CD4-positive, alpha-beta memory T cell (primary cell): ENCODE results near the gene CPNE2. TPM values are rescaled to one million over a fixed set of nuclear protein-coding genes. Genes with fewer than 3 reads are reported as not detected.
"Not testable (repeated sequence)": the region's sequence is repeated elsewhere in the genome, so short reads cannot be mapped to it uniquely, and the experiment has no call there.

Source experiments
- CTCF ChIA-PET: fragments of 350-600 bp; sonication (Branson Sonifier 250); formaldehyde crosslinking; loops from one replicate; lab custom pipeline; 2021; ENCODE audit warnings: inconsistent platforms; ENCODE audit not compliant: partially characterized antibody; lab: Charles Lee
- POLR2A ChIA-PET: fragments of 350-600 bp; sonication (Branson Sonifier 250); formaldehyde crosslinking; loops from one replicate; lab custom pipeline; 2021; ENCODE audit not compliant: partially characterized antibody; lab: Charles Lee
- DNase-seq, 5 donors: peaks; one replicate each; pipeline versions ENCODE4 v3.0.0 to v3.0.0-alpha.2; 2020 to 2022; ENCODE audit warnings: mixed read lengths in 1 of 5
- H3K27ac ChIP-seq: one replicate; pipeline ENCODE4 v1.7.0; 2013; ENCODE audit warnings: low read depth, low read length
- H3K27me3 ChIP-seq: 2 replicates; pipeline ENCODE4 v1.7.0; 2013; ENCODE audit warnings: mild to moderate bottlenecking, low read length, moderate library complexity; ENCODE audit not compliant: insufficient read depth
- H3K36me3 ChIP-seq: 2 replicates; pipeline ENCODE4 v1.7.0; 2013; ENCODE audit warnings: mild to moderate bottlenecking, low read length, moderate library complexity; ENCODE audit not compliant: insufficient read depth
- H3K4me1 ChIP-seq: 2 replicates; pipeline ENCODE4 v1.7.0; 2013; ENCODE audit warnings: mild to moderate bottlenecking, low read length, moderate library complexity; ENCODE audit not compliant: insufficient read depth
- H3K4me3 ChIP-seq, 2 donors: one replicate each; pipeline ENCODE4 v1.7.0; 2013; ENCODE audit warnings: low read length in 2 of 2, mild to moderate bottlenecking in 1 of 2
- H3K9me3 ChIP-seq, 2 donors: one replicate each; pipeline ENCODE4 v1.7.0; 2013; ENCODE audit warnings: low read length in 2 of 2, control low read depth in 1 of 2; ENCODE audit not compliant: control insufficient read depth in 1 of 2
- H3K27ac Mint-ChIP-seq, 7 donors: one replicate each; pipeline ENCODE4 v1.8.0; 2020 to 2021; ENCODE audit warnings: mixed read lengths in 7 of 7, mild to moderate bottlenecking in 6 of 7, inconsistent platforms in 3 of 7, moderate library complexity in 3 of 7
- H3K27me3 Mint-ChIP-seq, 2 donors: one replicate each; pipeline ENCODE4 v1.8.0; 2020 to 2021; ENCODE audit warnings: mixed read lengths in 2 of 2
- H3K36me3 Mint-ChIP-seq, 2 donors: one replicate each; pipeline ENCODE4 v1.8.0; 2020 to 2021; ENCODE audit warnings: mixed read lengths in 2 of 2, inconsistent platforms in 1 of 2, mild to moderate bottlenecking in 1 of 2
- H3K4me1 Mint-ChIP-seq, 4 donors: one replicate each; pipeline ENCODE4 v1.8.0; 2020 to 2021; ENCODE audit warnings: mixed read lengths in 4 of 4, mild to moderate bottlenecking in 1 of 4
- H3K4me3 Mint-ChIP-seq, 8 donors: one replicate each; pipeline ENCODE4 v1.8.0; 2020 to 2021; ENCODE audit warnings: mixed read lengths in 8 of 8, mild to moderate bottlenecking in 7 of 8, moderate library complexity in 6 of 8, inconsistent platforms in 3 of 8
- H3K9me3 Mint-ChIP-seq, 8 donors: one replicate each; pipeline ENCODE4 v1.8.0; 2020 to 2021; ENCODE audit warnings: mixed read lengths in 8 of 8, mild to moderate bottlenecking in 5 of 8, inconsistent platforms in 3 of 8, moderate library complexity in 1 of 8
- intact Hi-C: fragments of 100-400 bp; cut with micrococcal nuclease; formaldehyde crosslinking; loops from one replicate; pipeline ENCODE4 v1.15.1; 2023
- polyA plus RNA-seq, 2 donors: library from polyadenylated mRNA; unstranded; fragments of 300-500 nt; fragmentation: Illumina TruSeq; gene quantifications; one replicate each; pipeline ENCODE4 v1.2.3, GENCODE V29; 2021
- total RNA-seq, 2 experiments: library from RNA; stranded (reverse); gene quantifications; one replicate each; pipeline ENCODE4 v1.2.3, GENCODE V29; 2021

The CPNE2 gene
- total and polyA plus RNA-seq, 4 experiments from 2014 or later: 3.8 to 6.8 (median 5.4) TPM

GRCh38 chr16:57186872-57187854 lies 94.8 kb downstream of the CPNE2 start:
- DNase-seq: peak; percentile 7 to 48 (median 20)
- ChIA-PET CTCF (interaction anchor here (1.1 kb wide), 2 partner anchors 58 to 223 kb away, joined by 3 read pairs; partner anchors contain the start of gene ARL2BP), POLR2A (interaction anchor here (1.0 to 2.4 kb wide), 5 partner anchors 16 to 198 kb away, joined by 3 to 6 read pairs (median 4); partner anchors contain the start of genes CPNE2 and NLRC5)
- Histone ChIP-seq H3K36me3 (no peaks in the 10 kb centered on the region), H3K4me3 (peak overlapping the region; percentile 88), H3K4me1 (peaks cover 42% of the 10 kb centered on the region), H3K27ac (peak overlapping the region; percentile 87), H3K27me3 (no peaks in the 10 kb centered on the region), H3K9me3 (no peaks in the 10 kb centered on the region)
- intact Hi-C loops: loop anchor here (1.0 to 10.0 kb wide), 6 partner anchors 58 to 258 kb away; partner anchors contain the start of genes ARL2BP, CIAPIN1, COQ9 and HERPUD1
- Mint-ChIP-seq H3K27me3 (no peaks in the 10 kb centered on the region), H3K9me3 (no peaks in the 10 kb centered on the region), H3K4me3 (peak overlapping the region; percentile 97 to 99 (median 99)), H3K4me1 (peaks cover 38 to 61% (median 49%) of the 10 kb centered on the region in 4 donors), H3K36me3 (peaks cover 0 to 27% of the 10 kb centered on the region in 2 donors), H3K27ac (peak overlapping the region; percentile 95 to 99 (median 97))

- DNase-seq, H3K9me3 ChIP-seq, H3K27me3 Mint-ChIP-seq, CTCF ChIA-PET, H3K9me3 Mint-ChIP-seq, H3K27me3 ChIP-seq, H3K36me3 ChIP-seq: not testable (repeated sequence)
- H3K4me1 ChIP-seq: peaks cover 42% of the 10 kb centered on the region
- intact Hi-C loops: loop anchor here (5.0 to 10.0 kb wide), 3 partner anchors 106 to 257 kb away; partner anchors contain the start of genes CIAPIN1 and COQ9
- H3K27ac Mint-ChIP-seq: peak overlapping the region in 6 of 7 donors; percentile 53 to 99 (median 93)
- peaks cover 37 to 62% (median 51%) of the 10 kb centered on the region in 4 donors for H3K4me1 Mint-ChIP-seq
- H3K4me3 Mint-ChIP-seq: peak overlapping the region; percentile 97 to 99 (median 99)
- H3K27ac ChIP-seq: peak overlapping the region; percentile 87
- H3K4me3 ChIP-seq: peak overlapping the region; percentile 88
- H3K36me3 Mint-ChIP-seq: peaks cover 0 to 27% of the 10 kb centered on the region in 2 donors
- POLR2A ChIA-PET: interaction anchor here (1.5 to 2.4 kb wide), 2 partner anchors 95 to 199 kb away, joined by 5 to 6 read pairs; partner anchors contain the start of genes CPNE2 and NLRC5
Observed at GRCh38 chr16:57187902-57188710, 95.7 kb downstream of the CPNE2 start.

DNA sequence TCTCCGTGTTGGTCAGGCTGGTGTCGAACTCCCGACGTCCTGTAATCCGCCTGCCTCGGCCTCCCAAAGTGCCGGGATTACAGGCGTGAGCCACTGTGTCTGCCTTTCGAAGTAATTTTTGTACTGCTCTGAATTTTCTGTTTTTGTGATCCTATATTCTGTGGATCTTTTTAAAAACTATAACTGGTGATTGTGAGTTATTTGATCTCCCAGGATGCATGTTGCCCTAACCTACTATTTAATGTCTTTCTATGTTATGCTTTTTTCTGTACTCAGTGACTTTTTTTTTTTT lies 96.3 kb downstream of the CPNE2 start:
- Histone ChIP-seq H3K27me3 (no peaks in the 10 kb centered on the region), H3K4me3 (no peak overlapping the region), H3K4me1 (peaks cover 39% of the 10 kb centered on the region), H3K27ac (no peak overlapping the region), H3K36me3 (no peaks in the 10 kb centered on the region), H3K9me3 (no peaks in the 10 kb centered on the region)
- peaks cover 0 to 27% of the 10 kb centered on the region in 2 donors for H3K36me3 Mint-ChIP-seq
- intact Hi-C loops: loop anchor here (5.0 to 10.0 kb wide), 3 partner anchors 106 to 256 kb away; partner anchors contain the start of genes CIAPIN1 and COQ9
- CTCF ChIA-PET: no interaction called here
- peak overlapping the region in 5 of 8 donors; percentile 33 to 59 (median 45) for H3K4me3 Mint-ChIP-seq
- DNase-seq: no peak
- peaks cover 38 to 67% (median 52%) of the 10 kb centered on the region in 4 donors for H3K4me1 Mint-ChIP-seq
- peak overlapping the region in 2 of 7 donors; percentile 56 to 57 for H3K27ac Mint-ChIP-seq
- H3K27me3 Mint-ChIP-seq: no peaks in the 10 kb centered on the region
- no peaks in the 10 kb centered on the region for H3K9me3 Mint-ChIP-seq
- POLR2A ChIA-PET: no interaction called here

- peaks cover 36 to 68% (median 50%) of the 10 kb centered on the region in 4 donors for H3K4me1 Mint-ChIP-seq
- H3K27ac Mint-ChIP-seq: peak overlapping the region in 1 of 7 donors; percentile 7
Observed at GRCh38 chr16:57189527-57189926, 97.1 kb downstream of the CPNE2 start.

DNA sequence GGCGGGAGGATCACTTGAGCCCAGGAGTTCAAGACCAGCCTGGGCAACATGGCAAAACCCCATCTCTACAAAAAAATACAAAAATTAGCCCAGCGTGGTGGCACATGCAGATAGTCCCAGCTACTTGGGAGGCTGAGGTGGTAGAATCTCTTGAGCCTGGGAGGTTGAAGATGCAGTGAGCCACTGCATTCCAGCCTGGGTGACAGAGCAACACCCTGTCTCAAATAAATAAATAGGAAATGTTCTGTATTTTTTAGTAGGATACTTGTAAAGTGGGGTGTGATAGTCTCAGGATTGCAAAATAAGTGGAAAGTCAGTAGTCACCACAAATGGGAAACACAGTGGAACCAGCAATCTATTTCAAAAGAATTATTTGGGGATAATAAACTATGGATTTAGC lies 97.8 kb downstream of the CPNE2 start:
- H3K27ac ChIP-seq: no peak overlapping the region
- DNase-seq: no peak
- POLR2A ChIA-PET: no interaction called here
- no peaks in the 10 kb centered on the region for H3K27me3 Mint-ChIP-seq
- peaks cover 32 to 64% (median 46%) of the 10 kb centered on the region in 4 donors for H3K4me1 Mint-ChIP-seq
- no peaks in the 10 kb centered on the region for H3K27me3 ChIP-seq
- peaks cover 25% of the 10 kb centered on the region for H3K4me1 ChIP-seq
- H3K27ac Mint-ChIP-seq: peak overlapping the region in 1 of 7 donors; percentile 59
- intact Hi-C loops: no loop called here
- H3K4me3 Mint-ChIP-seq: no peak overlapping the region
- no peaks in the 10 kb centered on the region for H3K9me3 Mint-ChIP-seq
- H3K36me3 Mint-ChIP-seq: peaks cover 0 to 28% of the 10 kb centered on the region in 2 donors
- CTCF ChIA-PET: interaction anchor here (1.5 kb wide), 1 partner anchor 106 kb away, joined by 5 read pairs; no protein-coding TSS in a partner anchor
- no peak overlapping the region for H3K4me3 ChIP-seq
- no peaks in the 10 kb centered on the region for H3K9me3 ChIP-seq
- no peaks in the 10 kb centered on the region for H3K36me3 ChIP-seq

More at GRCh38 chr16:57189527-57189926, 97.1 kb downstream of the CPNE2 start:
- H3K27me3 ChIP-seq, H3K36me3 ChIP-seq, POLR2A ChIA-PET, CTCF ChIA-PET, H3K4me3 ChIP-seq, H3K27me3 Mint-ChIP-seq, H3K9me3 Mint-ChIP-seq, H3K27ac ChIP-seq, DNase-seq, H3K9me3 ChIP-seq: not testable (repeated sequence)
- peaks cover 32% of the 10 kb centered on the region for H3K4me1 ChIP-seq
- intact Hi-C loops: loop anchor here (5.0 to 10.0 kb wide), 3 partner anchors 107 to 255 kb away; partner anchors contain the start of genes CIAPIN1 and COQ9
- Mint-ChIP-seq H3K36me3 (peaks cover 0 to 27% of the 10 kb centered on the region in 2 donors), H3K4me3 (peak overlapping the region in 1 of 8 donors; percentile 19)

DNA sequence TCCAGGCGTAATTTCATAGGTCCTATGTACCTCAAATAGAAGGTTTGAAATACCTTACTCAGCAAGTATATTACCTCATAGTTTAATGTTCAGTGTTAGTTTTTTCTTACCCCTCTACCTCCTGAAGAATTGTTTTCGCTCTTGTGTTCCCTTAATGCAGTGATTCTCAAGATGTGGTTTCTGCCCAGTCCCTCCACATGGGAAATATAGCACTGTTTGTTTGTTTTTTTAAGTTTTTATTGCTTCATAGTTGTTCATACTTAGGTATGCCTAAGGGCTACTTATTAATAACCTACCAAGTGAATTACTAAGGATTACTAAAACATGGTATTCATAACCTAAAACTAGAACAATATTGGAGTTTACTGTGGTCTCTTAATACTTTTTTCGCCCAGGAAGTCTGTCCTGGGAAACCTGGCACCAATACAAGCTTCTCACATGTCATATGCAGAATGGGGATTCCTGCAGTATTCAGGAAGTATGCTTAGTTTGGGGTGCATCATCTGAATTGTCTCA lies 98.7 kb downstream of the CPNE2 start:
- Mint-ChIP-seq H3K9me3 (no peaks in the 10 kb centered on the region), H3K4me3 (peak overlapping the region in 1 of 8 donors; percentile 47), H3K4me1 (peaks cover 33 to 64% (median 42%) of the 10 kb centered on the region in 4 donors), H3K36me3 (peaks cover 0 to 21% of the 10 kb centered on the region in 2 donors), H3K27me3 (no peaks in the 10 kb centered on the region), H3K27ac (peak overlapping the region in 1 of 7 donors; percentile 55)
- no peaks in the 10 kb centered on the region for H3K27me3 ChIP-seq
- no peak overlapping the region for H3K27ac ChIP-seq
- no peaks in the 10 kb centered on the region for H3K9me3 ChIP-seq
- intact Hi-C loops: no loop called here
- H3K36me3 ChIP-seq: no peaks in the 10 kb centered on the region
- H3K4me1 ChIP-seq: peaks cover 23% of the 10 kb centered on the region
- no peak overlapping the region for H3K4me3 ChIP-seq
- no peak for DNase-seq
- ChIA-PET POLR2A (no interaction called here), CTCF (interaction anchor here (1.5 kb wide), 1 partner anchor 107 kb away, joined by 5 read pairs; no protein-coding TSS in a partner anchor)
